Measurements from ENCODE around the gene TMEM72. TPM values are rescaled to one million over a fixed set of nuclear protein-coding genes. Genes with fewer than 3 reads are reported as not detected.

The TMEM72 gene
- total RNA-seq, 4 donors from 2014 or later, result not detected

DNA sequence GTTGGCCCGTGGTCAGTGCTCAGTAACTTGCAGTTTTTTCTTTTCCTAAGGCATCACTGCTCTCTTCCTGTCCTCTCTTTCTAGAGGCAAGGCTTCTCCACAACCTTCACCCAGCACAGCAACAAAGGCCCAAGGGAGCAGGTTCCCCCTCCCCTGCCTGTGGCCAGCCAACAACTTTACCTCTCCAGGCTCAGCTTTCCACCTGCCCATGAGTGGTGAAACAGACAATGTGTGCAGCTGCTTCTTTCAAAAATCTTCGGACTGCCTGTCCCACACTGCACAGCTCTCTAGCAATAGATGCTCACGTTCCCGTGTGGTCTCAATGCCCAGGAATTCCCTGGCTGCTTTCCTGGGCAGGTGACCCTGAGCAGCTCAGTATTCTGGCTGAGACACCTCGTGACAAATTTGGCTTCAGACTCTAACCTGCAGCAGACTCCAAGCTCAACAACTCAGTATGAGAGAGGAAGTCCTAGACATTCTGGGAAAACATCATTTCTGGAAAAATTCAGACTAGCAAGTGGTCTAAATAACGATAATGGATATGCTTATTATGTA is 28.9 kb upstream of the TMEM72 start:
- WGBS, 2 donors, result 25 to 40% methylated on average over 6 of the region's 6 CpGs
- H3K36me3 ChIP-seq, result no peaks in the 10 kb centered on the region

DNA sequence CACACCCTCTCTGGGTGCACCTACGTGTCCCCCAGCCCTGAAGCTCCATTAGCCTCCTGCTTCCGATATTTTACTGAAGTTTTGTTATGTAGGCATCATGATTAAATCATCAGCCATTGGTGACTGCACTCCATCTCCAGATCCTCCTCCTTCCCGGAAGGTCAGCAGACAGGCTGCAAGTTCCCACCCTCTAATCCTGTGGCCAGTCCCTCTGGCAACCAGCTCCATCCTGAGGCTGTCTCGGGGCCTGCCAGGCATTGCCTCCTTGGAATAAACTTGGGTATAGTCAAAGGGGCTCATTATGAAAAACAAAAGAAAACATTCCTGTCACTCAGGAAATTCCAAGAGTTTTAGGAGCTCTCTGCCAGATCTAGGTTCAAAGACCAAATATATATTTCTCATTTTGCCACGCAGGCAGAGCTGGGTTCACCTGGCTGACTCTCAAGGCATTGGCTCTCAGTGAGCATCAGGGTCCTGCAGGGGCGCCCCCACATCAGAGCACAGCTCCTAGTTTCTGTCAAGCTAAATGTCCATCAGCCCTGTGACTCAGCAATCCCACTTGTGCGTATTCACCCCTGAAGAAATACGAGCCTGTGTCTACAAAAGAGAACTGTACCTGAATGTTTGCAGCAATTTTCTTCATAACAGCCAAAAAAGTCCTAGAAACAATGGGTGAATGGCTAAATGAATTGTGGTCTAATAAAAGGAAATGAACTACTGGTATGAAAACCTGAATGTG is 27.4 kb upstream of the TMEM72 start:
- TF ChIP-seq POLR2A (IDR thresholded peaks at IDR 0.05) (no peak), CTCF (IDR thresholded peaks at IDR 0.05) (no peak)
- intact Hi-C loops (cut with DNase I), result no loop called here
- H3K4me3 ChIP-seq (replicated peaks in 1 of 3), result no peak overlapping the region
- no peak overlapping the region for H3K27ac ChIP-seq
- peaks cover 13 to 23% of the 10 kb centered on the region in 2 donors for H3K4me1 ChIP-seq
- DNase-seq, result no peak
- WGBS, 2 donors, result 90% methylated on average over 8 of the region's 8 CpGs
- no peaks in the 10 kb centered on the region for H3K36me3 ChIP-seq
- H3K9me3 ChIP-seq, result no peaks in the 10 kb centered on the region
- no peaks in the 10 kb centered on the region for H3K27me3 ChIP-seq

More for the DNA sequence above, 28.9 kb upstream of the TMEM72 start:
- peak; percentile 93 to 94 for DNase-seq
- Histone ChIP-seq H3K4me3 (replicated peaks in 1 of 3) (no peak overlapping the region), H3K27ac (peak overlapping the region; percentile 70 to 79 (median 70)), H3K27me3 (no peaks in the 10 kb centered on the region), H3K9me3 (no peaks in the 10 kb centered on the region), H3K4me1 (peaks cover 20 to 28% of the 10 kb centered on the region in 2 donors)
- intact Hi-C loops (cut with DNase I), result no loop called here
- TF ChIP-seq CTCF (IDR thresholded peaks at IDR 0.05) (no peak), POLR2A (IDR thresholded peaks at IDR 0.05) (no peak)

DNA sequence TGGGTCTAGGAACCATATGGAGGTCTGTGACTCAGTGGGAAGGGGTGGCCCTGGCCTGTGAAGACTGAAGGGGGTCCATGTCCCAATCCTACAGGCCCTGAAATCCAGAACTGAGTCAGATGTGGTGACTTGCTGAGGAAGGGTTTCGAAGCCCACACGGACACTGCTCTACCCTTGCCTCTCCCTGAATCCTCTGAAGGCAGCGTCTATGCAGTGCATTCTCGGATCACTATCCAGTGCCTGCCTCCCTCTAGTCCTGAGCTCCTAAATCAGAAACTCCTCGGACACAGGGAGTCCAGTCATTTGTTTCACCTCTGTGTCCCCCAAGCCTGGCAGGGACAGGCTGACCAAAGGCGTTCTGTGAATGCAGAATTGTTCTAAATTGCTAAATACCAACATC is 25.4 kb upstream of the TMEM72 start:
- Histone ChIP-seq H3K36me3 (no peaks in the 10 kb centered on the region), H3K4me1 (peaks cover 10 to 14% of the 10 kb centered on the region in 2 donors), H3K9me3 (no peaks in the 10 kb centered on the region), H3K27me3 (no peaks in the 10 kb centered on the region), H3K27ac (no peak overlapping the region), H3K4me3 (replicated peaks in 1 of 3) (no peak overlapping the region)
- TF ChIP-seq POLR2A (IDR thresholded peaks at IDR 0.05) (no peak), CTCF (IDR thresholded peaks at IDR 0.05) (no peak)
- intact Hi-C loops (cut with DNase I), result no loop called here
- 91 to 97% methylated on average over 6 of the region's 6 CpGs for WGBS, 2 donors
- no peak for DNase-seq

DNA sequence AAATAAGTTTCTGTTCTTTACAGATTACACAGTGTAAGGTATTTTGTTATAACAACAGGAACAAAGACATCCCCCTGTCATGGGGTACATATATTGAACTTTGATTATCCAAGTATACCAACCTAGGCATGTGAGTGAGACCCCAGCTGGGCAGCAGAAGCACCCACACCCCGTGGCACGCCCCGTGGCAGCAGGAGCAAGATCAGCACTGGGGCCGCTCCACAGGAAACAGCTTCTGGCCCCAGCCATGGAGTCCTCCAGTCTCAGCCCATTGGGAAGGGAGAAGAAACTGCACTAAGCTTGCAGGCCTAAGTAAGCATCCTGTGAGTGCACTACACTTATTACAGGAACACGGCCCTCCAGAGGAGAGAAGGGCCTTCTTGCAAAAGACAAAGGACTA is 24.2 kb upstream of the TMEM72 start:
- Histone ChIP-seq H3K4me1 (peaks cover 8 to 10% of the 10 kb centered on the region in 2 donors), H3K9me3 (no peaks in the 10 kb centered on the region)

More for the DNA sequence above, 24.2 kb upstream of the TMEM72 start:
- no peak for TF ChIP-seq POLR2A (IDR thresholded peaks at IDR 0.05)
- no peak for TF ChIP-seq CTCF (IDR thresholded peaks at IDR 0.05)
- no peak for DNase-seq
- H3K27ac ChIP-seq, result no peak overlapping the region
- WGBS, 2 donors, result 96 to 98% methylated on average over 4 to 5 of the region's 5 CpGs
- no peaks in the 10 kb centered on the region for H3K27me3 ChIP-seq
- intact Hi-C loops (cut with DNase I), result no loop called here
- no peaks in the 10 kb centered on the region for H3K36me3 ChIP-seq
- no peak overlapping the region for H3K4me3 ChIP-seq (replicated peaks in 1 of 3)

Data from thyroid gland (tissue), 4 donors.